ENCODE measurements around the gene TFDP2.

TFDP2 gene

DNA sequence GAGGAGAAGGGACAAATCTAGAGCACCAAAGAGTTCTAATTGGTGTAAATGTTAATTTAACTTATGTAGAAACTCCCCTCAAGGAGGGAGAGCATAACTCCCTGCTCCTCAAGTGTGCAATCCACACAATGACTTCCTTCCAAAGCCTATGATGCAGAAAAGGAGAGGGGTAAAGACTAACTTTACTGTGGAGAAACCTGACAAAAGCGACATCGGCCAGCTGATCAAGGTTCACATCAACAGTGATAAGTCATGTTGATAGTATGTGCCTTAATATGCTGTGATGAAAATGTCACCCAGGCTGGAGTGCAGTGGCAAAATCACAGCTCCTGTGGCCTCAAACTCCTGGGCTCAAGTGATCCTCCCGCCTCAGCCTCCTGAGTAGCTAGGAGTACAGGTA lies 76.5 kb downstream of the TFDP2 start:
- DNase-seq (ENCODE audit: low read depth in 2 of 2), result no peak

DNA sequence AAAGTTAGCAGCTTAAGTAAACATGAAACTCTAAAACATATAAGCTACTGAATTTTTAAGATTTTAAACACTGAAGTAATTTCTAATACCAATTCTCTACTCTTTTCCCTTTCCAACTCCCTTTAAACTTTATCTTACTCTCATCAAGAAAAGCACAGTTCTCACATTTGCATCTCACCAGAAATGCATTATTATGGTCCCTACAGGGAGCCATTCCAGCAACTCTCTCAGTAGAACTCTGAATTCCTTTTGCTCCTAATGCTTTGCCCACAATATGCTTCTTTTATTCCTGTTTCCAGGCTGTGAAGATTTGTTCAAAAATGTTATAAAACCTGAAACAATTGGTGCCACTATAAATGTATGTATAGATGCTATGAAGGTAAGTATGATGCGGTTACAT lies 83.4 kb downstream of the TFDP2 start:
- no peak for DNase-seq (ENCODE audit: low read depth in 2 of 2)

DNA sequence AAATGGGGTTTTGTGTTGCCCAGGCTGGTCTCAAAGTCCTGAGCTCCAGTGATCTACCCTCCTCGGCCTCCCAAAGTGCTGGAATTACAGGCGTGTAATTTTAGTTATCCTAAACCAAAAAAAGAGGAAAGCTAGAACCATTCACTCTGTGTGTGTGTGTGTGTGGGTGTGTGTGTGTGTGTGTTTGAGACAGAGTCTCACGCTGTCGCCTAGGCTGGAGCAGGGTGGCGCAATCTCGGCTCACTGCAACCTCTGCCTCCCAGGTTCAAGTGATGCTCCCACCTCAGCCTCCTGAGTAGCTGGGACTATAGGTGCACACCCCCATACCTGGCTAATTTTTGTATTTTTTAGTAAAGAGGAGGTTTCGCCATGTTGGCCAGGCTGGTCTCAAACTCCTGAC lies 84.0 kb downstream of the TFDP2 start:
- DNase-seq (ENCODE audit: low read depth in 2 of 2), result no peak

DNA sequence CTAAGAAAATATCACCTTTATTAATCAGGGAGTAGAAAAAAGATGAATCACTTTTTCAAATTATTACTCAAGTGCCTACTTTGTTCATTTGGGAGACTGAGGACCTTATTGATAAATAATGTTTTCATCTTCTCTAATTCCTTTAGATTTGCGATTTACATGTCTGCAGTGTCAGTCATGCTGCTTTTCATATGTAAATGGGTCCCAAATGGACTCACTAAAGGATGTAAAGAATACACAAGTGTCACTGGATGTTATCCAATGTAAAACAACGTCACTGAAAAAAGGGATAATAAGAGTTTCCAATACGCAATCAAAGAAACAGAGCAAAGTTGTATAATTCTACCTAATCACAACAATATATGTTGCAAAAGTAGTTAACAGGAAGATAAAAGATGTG lies 84.9 kb downstream of the TFDP2 start:
- no peak for DNase-seq (ENCODE audit: low read depth in 2 of 2)

DNA sequence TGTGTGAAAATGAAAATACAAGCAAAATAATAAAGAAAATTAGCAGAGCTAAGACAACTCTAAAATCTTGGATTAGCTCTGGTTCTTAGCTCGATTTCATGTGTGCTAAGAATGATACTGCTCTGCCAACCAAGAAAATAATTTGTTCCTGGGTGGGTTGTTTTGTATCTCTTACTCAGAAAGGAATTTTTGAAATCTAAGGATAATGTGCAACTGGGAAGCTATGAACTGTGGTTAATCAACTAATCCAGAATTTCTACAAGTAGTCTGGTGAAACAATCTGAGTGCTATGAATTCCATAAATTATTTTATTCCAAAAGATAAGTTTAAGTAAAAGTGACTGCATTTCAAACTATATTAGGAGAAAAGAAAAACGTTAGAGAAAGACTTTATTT lies 92.0 kb downstream of the TFDP2 start:
- DNase-seq (ENCODE audit: low read depth in 2 of 2), result no peak

DNA sequence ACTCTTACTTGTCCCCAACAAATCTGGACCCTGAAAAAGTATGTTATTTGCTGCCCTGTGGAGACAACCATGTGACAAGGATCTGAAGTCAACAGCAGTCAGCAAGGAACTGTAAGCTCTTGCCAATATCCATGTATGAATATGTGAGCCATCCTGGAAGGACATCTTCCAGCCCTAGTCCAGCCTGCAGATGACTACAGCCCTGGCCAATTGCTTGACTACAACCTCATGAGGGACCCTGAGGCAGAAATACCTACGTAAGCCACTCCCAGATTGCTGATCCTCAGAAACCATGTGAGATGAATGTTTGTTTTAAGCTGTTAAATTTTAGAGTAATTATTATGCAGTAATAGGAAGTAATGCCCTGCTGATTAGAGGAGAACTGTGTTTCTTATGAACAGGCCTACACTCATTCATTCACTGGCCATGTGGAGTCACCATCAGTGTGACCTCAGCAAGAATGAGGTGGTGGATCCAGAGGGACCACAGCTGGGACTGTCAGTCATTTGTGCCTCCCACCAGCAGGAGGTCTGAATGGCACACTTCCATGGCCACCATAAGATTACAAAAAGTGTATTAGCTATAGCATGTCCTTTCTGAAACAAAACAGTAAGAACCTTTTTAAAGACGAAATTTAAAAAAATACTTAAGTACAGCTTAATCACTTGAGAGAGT lies 92.6 kb downstream of the TFDP2 start:
- DNase-seq (ENCODE audit: low read depth in 2 of 2), result no peak

DNA sequence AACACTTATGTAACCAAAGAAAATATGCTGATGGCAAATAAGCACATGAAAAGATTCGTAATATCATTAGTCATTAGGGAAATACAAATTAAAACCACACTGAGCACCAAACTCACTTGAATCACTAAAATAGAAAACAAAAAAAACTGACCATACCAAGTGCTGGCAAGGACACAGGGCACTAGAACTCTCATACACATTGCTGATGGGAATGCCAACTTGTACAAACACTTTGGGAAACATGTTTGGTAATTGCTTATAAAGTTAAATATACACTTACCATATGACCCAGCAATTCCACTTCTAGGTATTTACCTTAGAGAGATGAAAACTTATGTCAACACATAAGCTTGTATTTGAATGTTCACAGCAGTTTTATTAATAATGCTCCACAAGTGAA lies 95.5 kb downstream of the TFDP2 start:
- no peak for DNase-seq (ENCODE audit: low read depth in 2 of 2)

DNA sequence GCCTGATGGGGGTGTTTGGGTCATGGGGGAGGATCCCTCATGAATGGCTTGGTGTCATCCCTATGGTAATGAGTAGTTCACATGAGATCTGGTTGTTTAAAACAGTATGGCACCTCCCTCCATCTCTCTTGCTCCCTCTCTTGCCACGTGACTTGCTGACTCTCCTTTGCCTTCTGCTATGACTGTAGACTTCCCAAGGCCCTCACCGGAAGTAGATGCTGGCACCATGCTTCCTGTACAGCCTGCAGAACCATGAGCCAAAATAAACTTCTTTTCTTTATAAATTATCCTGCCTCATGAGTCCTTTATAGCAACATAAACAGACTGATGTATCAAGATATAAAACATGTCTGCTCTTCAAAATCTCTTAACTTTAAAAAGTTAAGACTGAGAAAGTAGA lies 96.1 kb downstream of the TFDP2 start:
- DNase-seq (ENCODE audit: low read depth in 2 of 2), result no peak

DNA sequence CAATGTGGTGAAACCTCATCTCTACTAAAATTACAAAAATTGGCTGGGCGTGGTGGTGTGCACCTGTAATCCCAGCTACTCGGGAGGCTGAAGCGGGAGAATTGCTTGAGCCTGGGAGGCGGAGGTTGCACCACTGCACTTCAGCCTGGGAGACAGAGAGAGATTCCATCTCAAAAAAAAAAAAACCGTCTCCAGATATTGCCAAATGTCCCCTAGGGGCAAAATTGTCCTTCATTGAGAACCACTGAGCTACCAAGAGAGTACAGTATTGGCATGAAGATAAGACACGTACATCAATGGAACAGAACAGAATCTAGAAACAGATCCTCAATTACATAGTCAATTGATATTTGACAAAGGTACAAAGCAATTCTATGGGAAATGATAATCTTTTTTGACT lies 98.0 kb downstream of the TFDP2 start:
- no peak for DNase-seq (ENCODE audit: low read depth in 2 of 2)

DNA sequence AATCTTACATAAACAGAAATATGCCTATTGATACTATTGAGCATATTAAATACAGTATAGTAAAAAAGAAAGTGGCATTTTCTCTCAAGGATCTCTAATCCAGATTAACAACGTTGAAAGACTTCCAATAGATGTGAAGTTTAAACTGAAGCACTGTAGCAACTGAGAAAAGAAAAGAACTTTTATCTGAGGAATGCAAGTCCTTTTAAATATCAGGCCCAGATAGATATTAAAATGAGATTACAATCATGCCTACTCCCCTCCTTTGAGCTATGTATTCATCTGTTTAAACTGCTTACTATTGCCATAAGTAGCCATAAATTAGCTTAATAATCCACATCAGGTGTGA lies 102.3 kb downstream of the TFDP2 start:
- DNase-seq (ENCODE audit: low read depth in 2 of 2), result no peak

DNA sequence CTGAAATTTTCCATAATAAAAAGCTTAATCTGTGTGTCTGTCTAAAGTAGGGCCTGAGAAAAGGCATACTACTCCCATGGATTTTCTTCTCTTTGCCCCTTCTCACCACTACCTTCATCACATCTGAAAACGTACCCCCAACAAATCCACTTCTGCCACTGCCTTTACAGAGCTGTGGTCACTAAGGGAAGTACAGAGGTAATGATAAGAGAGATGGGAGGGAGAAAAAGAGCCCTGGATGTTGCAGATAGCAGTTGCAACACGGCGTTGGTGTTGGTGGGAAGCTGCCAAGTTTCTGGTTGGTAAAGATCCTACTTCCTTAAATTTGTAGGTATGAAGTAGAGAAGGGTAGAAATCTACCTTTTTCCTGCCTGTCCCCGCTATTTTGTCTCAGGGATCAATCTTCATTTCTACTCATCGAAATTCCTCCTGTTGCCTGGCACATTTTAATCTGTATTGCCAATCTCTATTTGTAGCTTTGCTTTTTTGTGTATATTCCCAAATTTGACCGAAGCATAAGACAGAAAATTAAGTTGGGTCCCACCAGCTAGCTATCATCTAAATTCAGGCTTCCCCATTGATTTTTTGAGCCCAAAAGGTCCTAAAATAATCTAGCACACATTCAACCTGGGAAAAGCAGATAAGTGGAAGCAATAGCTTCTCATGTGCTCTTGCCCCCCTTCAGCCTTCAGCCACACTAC lies 102.9 kb downstream of the TFDP2 start:
- DNase-seq (ENCODE audit: low read depth in 2 of 2), result no peak

DNA sequence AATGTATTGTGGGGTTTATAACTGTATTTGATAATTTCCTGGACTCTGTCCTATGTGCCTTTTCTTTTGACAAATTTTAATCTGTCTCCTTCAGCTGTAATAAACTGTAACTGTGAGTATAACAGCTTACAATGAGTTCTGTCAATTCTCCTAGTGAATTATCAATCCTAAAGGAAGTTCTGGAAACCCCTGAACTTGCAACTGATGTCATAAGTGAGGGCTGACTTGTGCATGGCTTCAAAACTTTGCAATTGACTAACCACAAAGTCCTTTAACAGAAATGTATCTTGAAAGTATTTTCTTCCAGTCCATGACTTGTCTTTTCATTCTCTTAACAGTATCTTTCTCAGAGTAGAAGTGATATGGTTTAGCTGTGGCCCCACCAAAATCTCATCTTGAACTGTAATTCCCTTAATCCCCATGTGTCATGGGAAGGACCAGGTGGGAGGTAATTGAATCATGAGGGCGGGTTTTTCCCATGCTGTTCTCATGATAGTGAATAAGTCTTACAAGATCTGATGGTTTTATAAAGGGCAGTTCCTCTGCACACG lies 108.3 kb downstream of the TFDP2 start:
- no peak for DNase-seq (ENCODE audit: low read depth in 2 of 2)

DNA sequence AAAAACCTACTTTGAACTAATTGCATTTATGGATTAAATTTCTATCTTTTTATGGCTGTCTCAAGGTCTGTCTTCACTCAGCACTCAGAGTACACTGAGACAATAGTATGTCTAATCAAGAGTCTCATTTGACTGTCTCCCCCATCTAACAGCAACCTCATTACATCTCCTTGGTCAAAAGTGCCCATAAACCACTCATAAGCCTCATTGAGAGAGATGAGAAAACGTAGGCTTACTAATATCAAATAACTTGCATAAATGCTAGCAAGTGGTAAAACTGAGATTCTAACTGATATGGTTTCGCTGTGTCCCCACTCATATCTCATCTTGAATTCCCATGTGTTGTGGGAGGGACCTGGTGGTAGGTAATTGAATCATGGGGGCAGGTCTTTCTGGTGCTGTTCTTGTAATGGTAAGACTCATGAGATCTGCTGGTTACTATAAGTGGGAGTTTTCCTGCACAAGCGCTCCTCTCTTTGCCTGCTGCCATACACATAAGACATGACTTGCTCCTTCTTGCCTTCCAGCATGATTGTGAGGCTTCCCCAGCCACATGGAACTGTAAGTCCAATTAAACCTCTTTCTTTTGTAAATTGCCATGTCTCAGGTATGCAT lies 113.9 kb downstream of the TFDP2 start:
- DNase-seq (ENCODE audit: low read depth in 2 of 2), result no peak

DNA sequence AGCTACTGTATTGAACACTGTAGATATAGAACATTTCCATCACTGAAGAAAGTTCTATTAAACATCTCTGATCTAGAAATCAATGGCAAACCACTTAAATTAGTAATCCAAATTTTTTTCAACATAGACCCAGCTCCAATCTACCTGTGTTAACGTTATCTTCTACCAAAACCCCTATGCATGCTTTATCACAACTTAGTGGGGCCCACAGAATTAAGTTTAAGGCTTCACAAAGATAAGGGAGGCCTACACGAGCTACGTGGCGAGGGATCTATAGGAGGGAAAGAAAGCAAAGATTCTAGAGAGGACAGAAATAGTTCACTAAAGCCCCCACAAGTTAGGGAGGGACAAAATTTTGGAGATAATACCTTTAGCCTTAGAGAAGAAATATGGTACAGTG lies 116.1 kb downstream of the TFDP2 start:
- no peak for DNase-seq (ENCODE audit: low read depth in 2 of 2)

DNA sequence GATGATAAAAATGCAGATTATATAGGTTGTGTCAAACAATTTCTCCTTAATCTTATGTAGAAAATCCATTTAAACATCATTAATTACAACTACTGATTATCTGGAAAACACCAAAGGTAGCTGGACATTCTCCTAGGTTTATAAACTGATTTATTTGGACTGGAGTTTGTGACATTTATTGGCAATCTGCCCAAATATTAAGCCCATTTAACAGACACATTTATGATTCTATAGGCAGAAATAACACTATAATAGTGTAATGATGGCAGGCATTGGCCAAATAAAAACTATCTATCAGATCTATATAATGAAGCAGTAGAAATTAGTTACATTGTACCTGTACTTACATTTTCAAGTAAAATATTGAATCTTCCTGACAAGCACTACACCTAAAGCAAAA lies 117.8 kb downstream of the TFDP2 start:
- DNase-seq (ENCODE audit: low read depth in 2 of 2), result no peak

DNA sequence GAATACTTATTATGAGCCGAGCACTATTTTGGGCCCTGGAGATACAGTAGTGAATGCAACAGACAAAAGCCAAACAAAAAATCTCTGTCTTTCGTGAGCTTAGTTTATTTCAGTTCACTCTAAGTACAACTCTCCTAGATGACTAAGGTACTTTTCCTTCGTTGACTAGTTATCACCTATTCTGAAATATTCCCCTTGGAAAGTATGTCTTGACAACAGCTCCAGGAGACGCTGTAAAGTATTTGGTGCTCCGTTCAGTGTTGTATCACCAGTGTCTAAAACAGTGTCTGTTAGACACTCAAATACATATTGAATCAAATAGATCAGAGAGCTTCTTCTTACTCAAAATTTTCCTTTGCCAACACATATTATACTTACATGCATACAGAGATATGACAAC lies 119.6 kb downstream of the TFDP2 start:
- DNase-seq (ENCODE audit: low read depth in 2 of 2), result no peak

DNA sequence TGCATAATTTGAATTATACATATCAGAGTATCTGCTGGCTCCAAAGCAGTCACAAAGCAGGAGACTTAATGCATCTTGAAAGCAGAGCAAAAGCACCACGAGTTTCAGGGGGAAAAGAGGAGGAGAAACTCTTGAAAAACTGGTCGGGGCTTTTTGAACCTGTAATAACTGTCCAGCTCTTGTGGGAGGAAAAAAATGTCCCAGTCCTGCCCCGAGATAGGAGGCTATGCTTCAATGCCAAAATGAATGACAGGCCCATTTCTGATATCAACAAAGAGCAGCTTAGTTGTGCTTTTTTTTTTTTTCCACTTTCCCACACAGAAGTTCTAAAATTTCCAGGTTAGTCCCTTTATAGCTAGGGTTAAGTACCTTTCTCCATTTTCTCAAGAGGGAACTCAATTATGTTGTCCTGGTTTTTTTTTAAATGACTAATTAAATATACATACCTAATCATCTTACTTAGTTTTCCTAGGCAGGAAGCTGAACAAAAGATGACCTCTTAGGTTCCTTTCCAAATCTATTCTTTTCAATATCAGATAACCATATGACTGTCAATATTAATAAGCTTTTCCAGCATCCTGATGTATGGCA lies 120.2 kb downstream of the TFDP2 start:
- DNase-seq (ENCODE audit: low read depth in 2 of 2), result no peak

DNA sequence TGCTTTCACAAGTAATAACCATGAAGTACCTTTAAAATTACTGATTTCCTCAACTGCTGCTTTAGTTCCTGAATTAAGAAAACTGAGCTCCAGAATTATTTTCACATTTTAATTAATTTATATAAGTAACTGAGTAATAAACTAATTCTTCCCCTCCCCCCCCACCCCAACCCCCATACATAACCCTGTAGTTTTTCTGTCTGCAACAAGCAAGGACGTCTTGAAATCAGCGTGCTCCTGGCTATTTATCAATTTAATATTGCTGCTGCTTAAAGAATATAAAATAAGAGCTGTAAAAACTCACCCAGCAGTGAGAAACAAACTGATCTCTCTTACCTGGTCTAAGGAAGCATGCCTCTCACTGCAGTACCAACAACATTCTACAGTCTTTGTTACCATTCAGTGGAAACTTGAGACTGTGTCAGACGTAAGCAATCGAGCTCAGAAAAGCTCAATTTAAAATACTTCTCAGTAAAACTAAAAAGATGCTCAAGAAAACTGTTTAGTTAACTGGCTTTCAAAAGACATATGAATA lies 121.0 kb downstream of the TFDP2 start:
- DNase-seq (ENCODE audit: low read depth in 2 of 2), result no peak

DNA sequence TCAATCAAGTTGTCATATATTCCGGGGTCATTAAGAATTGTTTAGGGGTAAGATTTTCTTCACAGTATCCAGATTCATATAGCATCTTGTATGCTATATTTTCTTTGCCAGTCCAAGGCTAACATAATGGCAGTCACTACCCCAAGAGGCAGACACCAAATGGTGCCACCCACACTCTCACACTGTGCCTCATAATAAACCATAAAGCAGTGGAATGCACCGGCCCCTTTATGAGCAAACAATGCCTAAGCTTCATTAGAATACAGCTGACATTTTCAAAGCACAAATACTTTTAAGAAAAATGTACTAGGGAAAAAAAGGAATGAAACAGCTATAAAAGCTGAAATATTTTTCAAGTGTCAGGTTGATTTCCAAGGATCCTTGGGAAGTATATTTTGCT lies 121.6 kb downstream of the TFDP2 start:
- no peak for DNase-seq (ENCODE audit: low read depth in 2 of 2)

DNA sequence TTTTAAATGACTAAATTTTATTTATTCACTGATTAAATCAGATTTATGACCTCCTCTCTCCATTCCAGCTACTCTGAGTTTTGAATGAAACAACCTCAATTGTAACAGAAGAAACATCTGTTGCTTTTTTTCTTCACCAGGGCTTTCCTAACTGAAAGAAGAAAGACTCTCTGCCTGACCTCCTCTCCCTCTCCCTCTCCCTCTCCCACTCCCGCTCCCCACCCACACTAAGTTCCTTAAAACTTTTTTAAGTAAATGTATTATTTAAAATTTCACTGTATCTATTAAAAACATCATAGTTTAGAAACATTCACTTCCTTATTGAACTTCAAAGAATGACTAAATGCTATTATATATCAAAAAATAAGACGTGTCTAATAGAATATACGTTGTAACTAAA lies 122.0 kb downstream of the TFDP2 start:
- DNase-seq (ENCODE audit: low read depth in 2 of 2), result no peak

DNA sequence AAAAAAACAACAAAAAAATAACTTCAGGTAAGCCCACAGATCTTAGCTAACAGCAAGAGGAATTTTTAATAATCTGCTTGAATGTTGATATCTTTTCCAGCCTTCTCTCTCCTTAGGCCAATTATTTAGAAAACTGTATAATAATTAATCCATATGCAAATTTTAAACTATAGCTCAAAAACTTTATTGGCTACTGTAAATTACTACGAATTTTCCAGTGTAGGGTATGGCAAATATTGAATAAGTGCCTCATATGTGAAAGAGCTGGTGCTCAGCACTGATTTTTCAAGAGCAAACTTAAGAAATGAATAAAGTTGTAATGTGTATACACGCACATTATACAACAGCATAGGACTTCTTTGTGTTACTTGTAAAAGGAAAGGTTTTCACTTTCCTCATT lies 123.0 kb downstream of the TFDP2 start:
- no peak for DNase-seq (ENCODE audit: low read depth in 2 of 2)

DNA sequence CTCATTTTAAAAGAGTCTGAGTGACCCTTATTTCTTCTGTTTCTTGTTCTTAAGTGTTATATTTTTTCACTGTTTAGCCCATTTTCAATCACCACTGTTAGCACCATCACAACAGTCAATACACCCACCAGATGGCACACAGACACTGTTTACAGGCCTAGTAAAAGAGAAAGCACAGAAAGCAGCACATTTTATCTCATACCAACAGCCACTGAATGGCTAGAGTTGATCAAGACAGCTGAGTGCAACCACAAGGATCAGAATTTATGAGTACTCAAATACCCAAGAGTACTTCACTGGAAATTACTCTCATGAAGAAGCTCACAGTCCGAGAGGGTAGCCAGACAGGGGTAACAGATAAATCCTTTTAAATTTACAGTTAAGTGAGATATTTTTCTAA lies 127.0 kb downstream of the TFDP2 start:
- DNase-seq (ENCODE audit: low read depth in 2 of 2), result no peak

DNA sequence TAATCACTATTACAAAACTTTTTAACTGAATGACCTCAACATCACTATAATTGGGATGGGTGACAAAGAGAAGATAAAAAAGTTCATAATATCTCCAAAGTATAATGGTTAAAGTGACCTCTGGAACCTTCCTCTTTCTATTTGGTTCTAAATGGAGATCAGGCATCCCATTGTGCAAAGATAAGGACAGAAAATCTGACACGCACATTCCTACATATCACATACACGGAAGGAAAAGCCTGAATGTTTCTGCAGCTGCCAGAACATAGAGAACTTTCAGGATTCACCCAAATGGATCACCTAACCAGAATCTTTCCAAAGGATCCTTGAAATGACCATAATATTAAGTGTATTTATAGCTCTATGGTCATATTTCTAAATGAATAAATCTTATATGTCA lies 128.2 kb downstream of the TFDP2 start:
- DNase-seq (ENCODE audit: low read depth in 2 of 2), result no peak

Data from stimulated activated CD8-positive, alpha-beta memory T cell treated with anti-CD3 and anti-CD28 coated beads, Interleukin-2, amount 100 ng/mL, for 1 hour (primary cell).